Keratinocyte (primary cell): Measurements from ENCODE around the gene RYR1. TPM values are rescaled to one million over a fixed set of nuclear protein-coding genes. Genes with fewer than 3 reads are reported as not detected.

ENCODE experiments used
- DNase-seq: peaks from one replicate; pipeline ENCODE4 v3.0.0-alpha.2; 2011; ENCODE audit warnings: low read depth, missing footprints, low spot score
- FAIRE-seq: peaks from 2 replicates; lab custom pipeline; 2011; peaks lifted over from hg19 to GRCh38; lab: Jason Lieb, UNC
- H2AFZ ChIP-seq: 2 replicates; pipeline ENCODE4 v1.6.0; 2012; ENCODE audit warnings: low read length, control low read depth, inconsistent platforms; ENCODE audit not compliant: control insufficient read depth
- H3K27ac ChIP-seq: 2 replicates; pipeline ENCODE4 v1.5.1; 2011; ENCODE audit warnings: low read length; ENCODE audit not compliant: control insufficient read depth, insufficient read depth
- H3K27me3 ChIP-seq: 3 replicates; pipeline ENCODE4 v1.6.0; 2011; ENCODE audit warnings: low read length; ENCODE audit not compliant: control insufficient read depth, insufficient read depth; ENCODE audit errors: extremely low read depth
- H3K36me3 ChIP-seq, 2 experiments: 2 replicates in 1 of 2; 3 replicates in 1 of 2; pipeline ENCODE4 v1.5.1; 2011; ENCODE audit warnings: low read length in 2 of 2, mild to moderate bottlenecking in 1 of 2; ENCODE audit not compliant: control insufficient read depth in 2 of 2, insufficient read depth in 2 of 2; ENCODE audit errors: extremely low read depth in 1 of 2
- H3K4me1 ChIP-seq: 3 replicates; pipeline ENCODE4 v1.5.1; 2011; ENCODE audit warnings: low read length; ENCODE audit not compliant: control insufficient read depth, insufficient read depth; ENCODE audit errors: extremely low read depth
- H3K4me2 ChIP-seq: 3 replicates; pipeline ENCODE4 v1.6.0; 2011; ENCODE audit warnings: low read depth, low read length; ENCODE audit not compliant: control insufficient read depth, insufficient read depth; ENCODE audit errors: extremely low read depth
- H3K4me3 ChIP-seq, 3 experiments: fragments of 200-600 bp in 1 of 3; sonication (generic) in 1 of 3; 2 replicates in 2 of 3; 3 replicates in 1 of 3; pipeline ENCODE4 v1.5.1; 2011 to 2016; ENCODE audit warnings: low read length in 3 of 3, mild to moderate bottlenecking in 3 of 3, control low read depth in 2 of 3, inconsistent platforms in 1 of 3, low read depth in 1 of 3, mixed read lengths in 1 of 3, mixed run types in 1 of 3, moderate library complexity in 1 of 3; ENCODE audit not compliant: control insufficient read depth in 2 of 3, insufficient read depth in 2 of 3; ENCODE audit errors: extremely low read depth in 1 of 3
- H3K79me2 ChIP-seq: 2 replicates; pipeline ENCODE4 v1.6.0; 2012; ENCODE audit warnings: low read length; ENCODE audit not compliant: control insufficient read depth, insufficient read depth
- H3K9ac ChIP-seq: 3 replicates; pipeline ENCODE4 v1.6.0; 2011; ENCODE audit warnings: low read length; ENCODE audit not compliant: control insufficient read depth, insufficient read depth; ENCODE audit errors: extremely low read depth
- H3K9me1 ChIP-seq: 3 replicates; pipeline ENCODE4 v1.6.0; 2011; ENCODE audit warnings: low read length; ENCODE audit not compliant: control insufficient read depth, insufficient read depth; ENCODE audit errors: extremely low read depth
- H3K9me3 ChIP-seq: 2 replicates; pipeline ENCODE4 v1.5.1; 2012; ENCODE audit warnings: low read depth, low read length; ENCODE audit not compliant: control insufficient read depth
- H4K20me1 ChIP-seq: 3 replicates; pipeline ENCODE4 v1.6.0; 2011; ENCODE audit warnings: low read length; ENCODE audit not compliant: control insufficient read depth, insufficient read depth; ENCODE audit errors: extremely low read depth
- EZH2 ChIP-seq: IDR thresholded peaks from one replicate; pipeline ENCODE4 v1.6.1; 2012; ENCODE audit warnings: inconsistent platforms, mild to moderate bottlenecking, low read length, moderate library complexity
- dilution Hi-C: fragments of 300-500 bp; cut with MboI; formaldehyde crosslinking; loops from one replicate; pipeline ENCODE4 v1.7.0; 2020; ENCODE audit warnings: low sequenced_read_pairs; ENCODE audit not compliant: extremely low pct_ligation_motif_present
- polyA plus RNA-seq, 5 experiments: library from polyadenylated mRNA; depleted of rRNA in 3 of 5; stranded (reverse) in 3 of 5; stranded (forward) in 1 of 5; unstranded in 1 of 5; fragments of >200 nt; gene quantifications; 1 replicate in 1 of 5; 2 replicates in 3 of 5; 3 replicates in 1 of 5; pipeline versions ENCODE4 v1.2.1 to v1.2.3, GENCODE V29; 2011 to 2012; ENCODE audit warnings: missing spikeins in 2 of 5, low read depth in 1 of 5, low replicate concordance in 1 of 5
- TF ChIP-seq, protein P1 (sequence below), 3 experiments: IDR thresholded peaks in 1 of 3; conservative IDR thresholded peaks in 1 of 3; optimal IDR thresholded peaks in 1 of 3; 2 replicates in 2 of 3; 3 replicates in 1 of 3; pipeline versions ENCODE3 to v1.5.1; 2011; ENCODE audit warnings: low read length in 3 of 3, mild to moderate bottlenecking in 3 of 3, moderate library complexity in 2 of 3, control low read depth in 1 of 3, inconsistent platforms in 1 of 3; ENCODE audit not compliant: insufficient read depth in 2 of 3; ENCODE audit errors: extremely low read depth in 1 of 3

Gene RYR1
- polyA plus RNA-seq, 1 donor (not counting 4 experiments of a cell fraction or from before 2014, with no cell fraction given): 0.41 TPM

DNA sequence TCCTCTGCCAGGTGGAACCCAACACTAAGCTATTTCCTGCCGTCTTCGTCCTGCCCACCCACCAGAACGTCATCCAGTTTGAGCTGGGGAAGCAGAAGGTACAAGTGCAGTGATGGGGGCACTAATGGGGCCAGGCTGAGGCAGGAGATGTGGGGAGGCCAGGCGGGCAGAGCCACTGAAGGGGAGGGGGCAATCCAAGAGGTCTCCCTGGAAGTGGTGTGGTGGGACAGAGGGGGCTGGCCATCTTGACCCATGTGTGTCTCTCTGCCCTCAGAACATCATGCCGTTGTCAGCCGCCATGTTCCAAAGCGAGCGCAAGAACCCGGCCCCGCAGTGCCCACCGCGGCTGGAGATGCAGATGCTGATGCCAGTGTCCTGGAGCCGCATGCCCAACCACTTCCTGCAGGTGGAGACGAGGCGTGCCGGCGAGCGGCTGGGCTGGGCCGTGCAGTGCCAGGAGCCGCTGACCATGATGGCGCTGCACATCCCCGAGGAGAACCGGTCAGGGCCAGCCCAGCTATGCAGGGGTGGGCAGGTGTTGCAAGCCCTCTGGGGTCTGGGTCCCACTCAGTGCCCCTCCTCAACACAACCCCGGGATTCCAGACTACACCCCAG is 49.6 kb downstream of the RYR1 start:
- Histone ChIP-seq H3K79me2 (no peaks in the 10 kb centered on the region), H2AFZ (no peak overlapping the region), H3K9ac (no peak overlapping the region), H3K4me1 (no peaks in the 10 kb centered on the region), H3K4me2 (no peak overlapping the region), H4K20me1 (no peaks in the 10 kb centered on the region), H3K4me3 (no peak overlapping the region), H3K27me3 (no peaks in the 10 kb centered on the region), H3K36me3 (no peaks in the 10 kb centered on the region), H3K27ac (no peak overlapping the region), H3K9me3 (no peaks in the 10 kb centered on the region), H3K9me1 (no peaks in the 10 kb centered on the region)
- no peak for TF ChIP-seq EZH2
- TF ChIP-seq, protein P1, sequence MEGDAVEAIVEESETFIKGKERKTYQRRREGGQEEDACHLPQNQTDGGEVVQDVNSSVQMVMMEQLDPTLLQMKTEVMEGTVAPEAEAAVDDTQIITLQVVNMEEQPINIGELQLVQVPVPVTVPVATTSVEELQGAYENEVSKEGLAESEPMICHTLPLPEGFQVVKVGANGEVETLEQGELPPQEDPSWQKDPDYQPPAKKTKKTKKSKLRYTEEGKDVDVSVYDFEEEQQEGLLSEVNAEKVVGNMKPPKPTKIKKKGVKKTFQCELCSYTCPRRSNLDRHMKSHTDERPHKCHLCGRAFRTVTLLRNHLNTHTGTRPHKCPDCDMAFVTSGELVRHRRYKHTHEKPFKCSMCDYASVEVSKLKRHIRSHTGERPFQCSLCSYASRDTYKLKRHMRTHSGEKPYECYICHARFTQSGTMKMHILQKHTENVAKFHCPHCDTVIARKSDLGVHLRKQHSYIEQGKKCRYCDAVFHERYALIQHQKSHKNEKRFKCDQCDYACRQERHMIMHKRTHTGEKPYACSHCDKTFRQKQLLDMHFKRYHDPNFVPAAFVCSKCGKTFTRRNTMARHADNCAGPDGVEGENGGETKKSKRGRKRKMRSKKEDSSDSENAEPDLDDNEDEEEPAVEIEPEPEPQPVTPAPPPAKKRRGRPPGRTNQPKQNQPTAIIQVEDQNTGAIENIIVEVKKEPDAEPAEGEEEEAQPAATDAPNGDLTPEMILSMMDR (optimal IDR thresholded peaks at IDR 0.05 in 1 of 3, IDR thresholded peaks at IDR 0.05 in 1 of 3, conservative IDR thresholded peaks at IDR 0.05 in 1 of 3; ENCODE audit: extremely low read depth in 1 of 3, insufficient read depth in 2 of 3, low read length in 3 of 3): no peak
- no peak for DNase-seq
- FAIRE-seq: no peak
- dilution Hi-C loops: no loop called here

DNA sequence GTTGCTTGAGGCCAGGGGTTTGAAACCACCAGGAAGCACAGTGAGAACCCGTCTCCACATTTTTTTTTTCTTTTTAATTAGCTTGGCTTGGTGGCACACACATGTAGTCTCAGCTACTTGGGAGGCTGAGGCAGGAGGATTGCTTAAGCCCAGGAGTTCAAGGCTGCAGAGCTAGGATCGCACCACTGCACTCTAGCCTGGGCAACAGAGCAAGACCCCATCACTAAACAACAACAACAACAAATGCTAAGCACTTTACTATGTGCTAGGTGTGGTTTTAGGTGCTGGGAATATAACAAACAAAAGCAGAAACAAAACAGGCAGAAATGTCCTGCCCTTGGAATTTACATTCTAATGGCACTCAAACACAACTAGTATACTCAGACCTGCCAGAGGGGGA is 51.3 kb downstream of the RYR1 start:
- Histone ChIP-seq H3K9ac (no peak overlapping the region), H3K4me1 (no peaks in the 10 kb centered on the region), H3K27ac (no peak overlapping the region), H3K27me3 (no peaks in the 10 kb centered on the region), H3K79me2 (no peaks in the 10 kb centered on the region), H3K4me3 (no peak overlapping the region), H3K4me2 (no peak overlapping the region), H2AFZ (no peak overlapping the region), H4K20me1 (no peaks in the 10 kb centered on the region), H3K9me1 (no peaks in the 10 kb centered on the region), H3K36me3 (no peaks in the 10 kb centered on the region), H3K9me3 (no peaks in the 10 kb centered on the region)
- no peak for FAIRE-seq
- DNase-seq: no peak
- dilution Hi-C loops: no loop called here
- no peak for TF ChIP-seq EZH2
- TF ChIP-seq, protein P1 (optimal IDR thresholded peaks at IDR 0.05 in 1 of 3, IDR thresholded peaks at IDR 0.05 in 1 of 3, conservative IDR thresholded peaks at IDR 0.05 in 1 of 3; ENCODE audit: extremely low read depth in 1 of 3, insufficient read depth in 2 of 3, low read length in 3 of 3): no peak
